Measurements from ENCODE around the gene BRD3OS.
"Not testable (repeated sequence)": the region's sequence is repeated elsewhere in the genome, so short reads cannot be mapped to it uniquely, and the experiment has no call there.

The BRD3OS gene, protein sequence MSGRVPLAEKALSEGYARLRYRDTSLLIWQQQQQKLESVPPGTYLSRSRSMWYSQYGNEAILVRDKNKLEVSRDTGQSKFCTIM
- 0.63 to 7.2 (median 3.4) reads per million in 18 experiments for total RNA-seq

DNA sequence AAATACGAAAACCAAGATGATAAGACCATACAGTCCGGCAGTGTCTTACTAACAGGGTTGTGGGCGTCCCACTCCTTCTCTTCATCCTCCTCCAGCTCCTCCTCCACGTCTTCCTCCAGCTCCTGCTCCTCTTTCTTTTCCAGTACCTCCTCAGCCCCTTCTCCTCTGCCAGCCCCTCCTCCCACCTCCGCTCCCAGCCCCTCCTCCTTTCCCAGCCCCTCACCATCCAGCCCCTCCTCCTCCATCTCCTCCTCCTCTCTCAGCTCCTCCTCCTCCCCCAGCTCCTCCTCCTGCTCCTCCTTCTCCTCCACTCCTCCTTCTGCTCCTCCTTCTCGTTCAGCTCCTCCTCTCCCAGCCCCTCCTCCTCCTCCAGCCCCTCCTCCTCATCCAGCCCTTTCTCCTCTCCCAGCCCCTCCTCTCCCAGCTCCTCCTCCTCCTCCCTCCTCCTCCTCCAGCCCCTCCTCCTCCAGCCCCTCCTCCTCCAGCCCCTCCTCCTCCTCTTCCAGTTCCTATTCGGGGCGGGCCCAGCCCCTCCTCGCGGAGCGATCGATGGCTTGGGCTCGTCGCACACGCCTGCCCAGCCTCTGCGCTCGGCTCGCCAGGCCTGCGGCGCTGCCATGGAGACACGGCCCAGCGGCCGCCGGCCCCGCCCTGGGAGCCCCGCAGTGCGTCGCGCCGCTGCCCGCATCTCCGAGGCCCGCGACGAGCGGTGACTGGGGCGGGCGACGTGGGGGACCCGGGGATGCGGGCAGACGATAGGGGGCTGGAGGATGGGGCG is at the start of gene BRD3OS:
Gene BRD3OS, plus strand, starts transcription at position 654 of the 778 bp plus-strand sequence. CDS start 1,267 bp downstream, outside the sequence.
- peak; percentile 97 for DNase-seq

DNA sequence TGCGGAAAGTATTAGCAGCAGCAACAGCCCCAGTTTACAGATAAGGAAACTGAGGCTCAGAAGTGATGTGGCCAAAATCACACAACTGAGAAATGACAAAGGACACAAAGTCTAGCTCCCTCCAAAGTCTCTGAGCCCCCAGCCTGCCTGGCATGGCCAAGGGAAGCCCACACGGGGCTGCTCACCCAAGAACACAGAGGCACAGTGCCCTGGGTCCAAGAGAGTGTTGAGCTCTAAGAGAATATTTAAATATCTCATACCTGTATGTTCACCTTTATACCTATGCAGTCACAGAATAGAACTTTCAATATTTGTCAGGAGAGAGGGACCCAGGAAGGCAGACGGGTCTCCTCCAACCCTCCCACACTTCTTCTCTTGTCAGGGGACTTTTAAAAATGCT is 49.8 kb upstream of the BRD3OS start:
- no peak for DNase-seq

DNA sequence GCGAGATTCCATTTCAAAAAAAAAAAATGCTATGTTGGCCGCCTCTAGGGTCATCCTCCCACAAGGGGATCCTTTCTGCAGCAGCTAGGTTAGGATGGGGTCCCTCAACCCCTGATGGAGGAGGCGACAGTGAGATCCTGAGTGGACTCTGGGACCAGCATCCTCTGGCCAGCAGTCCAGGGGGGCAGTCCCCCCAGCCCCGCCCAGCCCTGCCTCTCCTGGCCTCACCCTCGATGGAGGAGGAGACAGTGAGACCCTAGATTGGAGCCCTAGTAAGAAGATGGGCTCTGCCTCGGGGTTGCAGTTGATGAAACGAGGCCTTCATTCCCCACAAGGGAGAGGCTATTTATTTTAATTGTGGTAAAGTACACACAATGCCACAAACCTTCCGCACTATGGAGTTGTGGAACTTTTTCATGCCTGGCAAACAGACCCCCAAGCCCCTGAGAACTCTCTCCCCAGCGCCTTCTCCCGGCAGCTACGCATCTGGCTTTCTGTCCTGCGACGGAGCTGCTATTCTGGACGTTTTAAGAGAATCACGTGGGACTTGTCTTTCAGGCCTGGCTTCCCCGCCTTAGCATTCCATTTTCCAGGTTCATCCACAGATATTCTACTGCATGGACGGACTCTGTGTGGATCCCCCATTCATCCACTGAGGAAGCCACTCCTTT is 49.0 kb upstream of the BRD3OS start:
- no peak for DNase-seq

DNA sequence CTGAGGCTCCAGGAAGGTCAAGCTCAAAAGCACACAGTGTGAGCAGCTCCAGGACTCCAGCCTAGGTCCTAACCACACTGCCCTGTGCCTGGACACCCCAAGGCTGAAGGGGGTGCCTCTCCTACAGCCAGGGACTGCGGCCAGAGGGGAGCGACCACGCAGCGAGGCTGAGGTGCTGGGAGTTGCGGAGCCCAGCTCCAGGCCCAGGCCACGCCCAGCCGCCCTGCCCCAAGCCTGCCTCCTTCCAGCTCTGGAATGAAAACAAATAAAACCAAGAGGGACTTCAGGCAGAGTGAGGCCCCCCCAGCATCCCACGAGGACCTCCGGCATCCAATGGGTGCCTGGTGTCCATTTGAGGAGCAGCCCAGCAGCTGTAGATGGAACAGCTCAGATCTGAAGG is 48.4 kb upstream of the BRD3OS start:
- no peak for DNase-seq

DNA sequence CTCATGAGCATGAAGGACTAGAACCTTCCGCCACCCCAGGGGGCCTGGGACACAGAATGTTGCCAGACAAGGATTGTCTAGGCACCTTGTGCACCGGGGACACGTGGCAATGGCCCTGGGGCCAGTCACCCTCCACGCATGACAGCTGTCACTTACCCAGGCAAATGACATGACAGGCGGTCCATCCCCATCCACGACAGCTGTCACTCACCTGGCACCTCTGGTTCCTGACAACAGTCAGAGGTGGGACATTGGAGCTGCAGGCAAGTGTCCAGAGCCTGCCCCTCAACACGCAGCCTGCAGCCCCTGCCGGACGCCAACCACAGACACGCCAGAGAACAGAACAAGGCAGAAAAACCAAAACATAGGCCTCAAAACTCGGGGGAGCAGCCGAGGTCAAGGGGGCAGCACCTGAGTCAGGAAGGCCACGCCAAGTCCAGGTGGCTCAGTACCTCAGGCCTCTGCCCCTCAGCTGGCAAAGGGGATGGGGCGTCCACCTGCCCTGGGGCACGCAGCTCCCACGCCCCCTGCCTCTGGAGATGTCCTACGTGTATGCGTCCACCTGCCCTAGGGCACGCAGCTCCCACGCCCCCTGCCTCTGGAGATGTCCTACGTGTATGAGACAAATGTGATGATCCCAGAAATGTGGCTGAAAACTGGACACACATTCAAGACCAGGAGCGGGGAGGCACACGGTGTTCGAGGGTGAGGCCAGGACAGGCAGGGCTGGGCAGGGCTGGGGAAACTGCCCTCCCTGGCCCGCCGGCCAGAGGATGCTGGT is 47.7 kb upstream of the BRD3OS start:
- DNase-seq: no peak

DNA sequence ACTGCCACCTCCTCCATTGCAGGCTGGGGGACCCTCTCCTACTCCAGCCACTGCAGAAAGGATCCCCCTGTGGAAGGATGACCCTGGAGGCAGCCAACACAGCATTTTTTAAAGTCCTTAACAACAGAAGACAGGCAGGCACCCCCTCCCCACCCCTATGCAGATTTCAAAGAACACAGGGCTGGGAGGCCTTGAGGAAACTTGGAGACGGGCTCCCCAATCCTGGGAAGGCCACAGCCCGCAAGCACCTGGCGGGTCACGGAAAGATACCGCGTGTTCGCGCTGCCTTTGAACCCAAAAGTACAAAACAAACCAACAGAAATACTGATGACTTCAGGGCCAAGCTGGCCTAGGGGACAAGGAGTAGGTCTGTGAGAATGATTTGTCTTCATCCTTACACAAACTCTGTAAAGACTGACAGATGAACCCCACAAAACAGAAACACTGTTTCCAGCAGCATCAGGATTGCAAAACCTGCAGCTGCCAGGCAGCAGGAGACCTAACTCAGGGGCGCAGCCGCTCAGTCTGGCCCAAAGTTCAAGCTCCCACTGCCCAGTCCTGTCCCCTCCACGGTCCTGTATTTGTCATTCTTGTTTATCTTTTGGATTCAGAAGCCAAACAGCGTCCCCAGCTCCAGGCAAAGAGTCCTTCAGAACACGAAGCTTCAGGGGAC is 46.9 kb upstream of the BRD3OS start:
- no peak for DNase-seq

DNA sequence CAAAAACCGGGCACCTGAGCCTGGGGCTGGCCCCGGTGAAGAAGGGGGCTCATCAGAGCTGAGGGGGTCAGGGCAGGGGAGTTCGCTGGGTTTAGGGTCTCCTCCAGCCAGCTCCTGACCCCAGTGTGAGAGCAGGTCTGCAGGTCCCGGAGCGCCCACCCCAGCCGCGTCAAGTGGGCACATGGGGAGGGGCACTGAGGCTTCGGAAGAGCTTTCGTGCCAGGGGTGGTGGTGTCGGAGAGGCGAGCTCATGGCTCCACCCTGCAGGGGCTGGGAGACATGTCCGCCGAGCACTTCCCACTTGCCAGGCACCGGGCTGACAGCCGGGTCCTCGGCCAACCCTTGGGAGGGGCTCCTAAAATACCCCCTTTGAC is 46.4 kb upstream of the BRD3OS start:
- no peak for DNase-seq

DNA sequence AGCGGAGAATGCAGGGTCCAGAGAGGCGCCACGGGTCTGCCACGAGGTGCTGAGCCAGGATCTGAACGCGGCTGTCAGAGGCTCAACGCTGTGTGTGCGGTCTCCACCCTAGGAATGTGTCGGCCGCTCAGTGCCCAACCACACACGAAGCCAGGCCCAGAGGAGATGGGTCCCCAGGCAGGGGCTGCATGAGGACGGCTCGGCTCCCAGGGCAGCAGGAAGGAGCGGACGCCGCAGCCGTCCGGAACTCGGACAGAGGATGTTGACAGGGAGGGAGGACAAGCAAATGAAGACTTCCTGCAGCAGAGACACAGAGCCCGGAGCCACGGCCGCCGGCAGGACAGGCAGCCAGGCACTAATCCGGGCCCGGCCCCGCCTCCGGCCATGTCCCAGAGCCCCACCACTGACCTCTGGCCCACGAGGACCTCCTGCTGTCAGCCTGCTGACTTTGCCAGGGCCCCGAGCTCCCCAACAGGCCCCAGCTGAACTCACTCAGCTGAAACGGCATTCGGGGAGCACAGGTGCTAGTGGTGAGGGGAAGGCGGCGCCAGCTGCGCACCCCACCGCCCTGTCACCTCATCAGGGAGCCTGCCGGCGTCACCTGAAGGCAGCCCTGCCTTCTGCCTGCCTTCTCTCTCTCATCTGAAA is 45.9 kb upstream of the BRD3OS start:
- no peak for DNase-seq

DNA sequence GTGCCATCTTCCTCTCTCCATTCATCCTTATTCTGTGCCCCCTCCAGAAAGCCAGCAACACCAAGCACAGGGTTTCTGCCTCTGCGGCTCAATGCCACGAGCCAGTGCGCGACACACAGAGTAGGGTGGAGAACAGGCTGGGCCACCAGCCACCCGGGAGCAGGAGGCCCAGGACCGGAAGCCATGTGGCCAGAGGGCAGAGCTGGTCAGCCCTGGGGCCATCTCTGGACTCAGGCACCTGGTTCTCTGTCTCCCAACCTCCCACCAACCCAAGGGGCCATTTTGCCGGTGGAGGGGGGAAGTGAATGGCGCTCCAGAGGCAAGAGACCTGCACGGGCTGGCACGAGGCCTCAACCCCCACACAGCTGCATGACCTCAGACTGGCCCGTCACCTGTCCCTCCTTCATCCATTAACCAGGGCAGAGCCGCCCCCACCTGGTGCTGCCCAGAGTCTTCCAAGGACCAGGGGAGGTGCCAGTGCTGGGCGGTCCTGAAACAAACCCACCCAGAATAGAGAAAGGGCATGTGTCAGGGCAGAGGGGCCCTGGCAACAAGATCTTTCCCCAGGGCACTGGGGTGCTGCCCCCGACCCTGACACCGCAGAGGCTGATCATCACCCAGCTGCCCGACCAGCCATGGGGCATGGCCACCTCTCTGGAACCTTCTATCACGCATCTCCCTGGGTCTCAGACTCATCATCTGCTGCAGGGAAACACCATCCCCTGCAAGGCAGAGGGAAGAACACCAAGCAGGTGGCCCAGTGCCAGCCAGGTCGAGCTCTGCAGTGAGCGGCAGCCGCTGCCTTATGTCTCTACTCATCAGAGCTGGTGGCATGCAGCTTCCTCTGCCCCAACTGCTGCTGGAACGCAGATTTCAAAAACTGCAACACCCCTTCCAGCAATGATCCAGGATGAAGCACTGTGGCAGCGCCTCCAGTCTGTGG is 45.1 kb upstream of the BRD3OS start:
- no peak for DNase-seq

DNA sequence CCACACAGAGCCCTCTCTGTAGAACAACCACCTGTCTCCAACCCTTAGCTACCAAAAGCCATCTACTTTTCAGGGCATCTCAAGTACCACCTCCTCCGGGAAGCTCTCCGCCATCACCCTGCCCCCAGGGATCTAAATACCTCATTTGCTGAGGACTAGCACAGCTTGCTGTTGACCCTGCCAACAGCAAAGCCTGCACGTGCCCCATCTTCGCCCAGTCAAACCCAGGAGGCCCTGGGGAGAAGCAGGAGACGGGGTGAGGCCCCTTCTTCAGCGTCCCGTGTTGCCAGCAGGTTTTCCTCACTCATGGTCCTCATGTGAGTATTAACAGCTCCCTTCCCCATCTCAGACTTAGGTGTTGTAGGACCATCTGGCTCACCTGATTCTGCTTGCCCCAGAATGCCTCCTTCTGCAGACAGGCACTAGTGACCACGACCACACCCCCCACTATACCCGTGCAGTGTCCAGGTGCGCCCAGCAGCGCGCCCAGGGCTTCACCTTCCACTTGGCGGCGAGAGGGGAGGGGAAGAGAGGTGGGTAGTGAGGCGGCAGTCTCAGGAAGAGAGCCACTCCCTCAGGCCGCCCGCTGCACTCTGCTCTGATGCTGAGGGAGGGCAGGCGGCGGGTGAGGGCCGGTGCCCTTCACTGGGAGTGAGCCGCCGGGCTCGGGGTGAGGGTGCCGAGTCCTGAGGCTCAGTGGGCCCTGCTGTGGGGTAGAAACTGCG is 44.3 kb upstream of the BRD3OS start:
- no peak for DNase-seq

DNA sequence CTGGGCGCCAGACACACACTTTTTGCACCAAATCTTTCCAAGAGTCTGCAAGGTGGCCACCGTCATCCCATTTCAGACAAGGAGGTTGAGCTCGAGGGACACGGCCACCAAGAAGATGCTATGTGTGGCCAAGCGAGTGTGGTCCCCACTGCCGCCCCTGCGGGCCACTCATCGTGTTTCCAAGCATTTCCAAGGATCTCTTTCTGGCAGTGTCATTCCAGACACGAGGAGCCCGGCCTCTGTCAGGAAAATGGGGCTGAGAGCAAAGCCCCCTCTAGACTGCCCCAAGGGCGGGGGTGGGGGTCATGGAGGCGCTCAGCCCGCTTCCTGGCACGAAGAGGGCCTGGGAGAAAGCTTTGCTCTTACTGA is 43.7 kb upstream of the BRD3OS start:
- no peak for DNase-seq

DNA sequence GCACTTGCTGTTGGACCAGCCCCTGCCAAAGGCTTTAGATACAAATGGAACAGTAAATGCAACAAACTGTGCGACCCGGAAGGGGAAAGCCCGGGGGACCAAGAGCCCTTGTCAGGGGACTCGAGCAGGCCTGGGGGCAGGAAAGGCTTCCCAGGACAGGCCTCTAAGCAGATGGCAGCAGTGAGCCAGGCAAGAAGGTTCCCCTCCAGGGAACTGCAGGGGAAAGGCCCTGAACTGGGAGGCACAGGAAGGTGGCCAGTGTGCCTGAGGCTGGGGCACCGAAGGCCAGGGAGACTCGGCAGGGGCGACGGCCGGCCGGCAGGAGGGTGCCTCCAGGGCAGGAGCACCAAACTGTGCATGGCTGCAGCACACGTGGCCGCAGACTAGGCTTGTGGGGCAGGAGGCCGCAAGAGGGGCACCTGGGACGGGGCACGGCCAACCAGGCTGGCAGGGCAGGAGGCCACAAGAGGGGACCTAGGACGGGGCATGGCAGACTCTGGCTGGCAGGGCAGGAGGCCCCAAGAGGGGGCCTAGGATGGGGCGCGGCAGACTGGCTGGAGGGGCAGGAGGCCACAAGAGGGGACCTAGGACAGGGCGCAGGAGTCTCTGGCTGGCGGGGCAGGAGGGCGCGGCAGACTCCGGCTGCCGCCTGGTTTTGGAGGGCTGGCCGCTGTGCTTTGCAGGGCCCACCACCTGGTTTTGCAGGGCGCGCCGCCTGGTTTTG is 43.2 kb upstream of the BRD3OS start:
- DNase-seq: no peak

DNA sequence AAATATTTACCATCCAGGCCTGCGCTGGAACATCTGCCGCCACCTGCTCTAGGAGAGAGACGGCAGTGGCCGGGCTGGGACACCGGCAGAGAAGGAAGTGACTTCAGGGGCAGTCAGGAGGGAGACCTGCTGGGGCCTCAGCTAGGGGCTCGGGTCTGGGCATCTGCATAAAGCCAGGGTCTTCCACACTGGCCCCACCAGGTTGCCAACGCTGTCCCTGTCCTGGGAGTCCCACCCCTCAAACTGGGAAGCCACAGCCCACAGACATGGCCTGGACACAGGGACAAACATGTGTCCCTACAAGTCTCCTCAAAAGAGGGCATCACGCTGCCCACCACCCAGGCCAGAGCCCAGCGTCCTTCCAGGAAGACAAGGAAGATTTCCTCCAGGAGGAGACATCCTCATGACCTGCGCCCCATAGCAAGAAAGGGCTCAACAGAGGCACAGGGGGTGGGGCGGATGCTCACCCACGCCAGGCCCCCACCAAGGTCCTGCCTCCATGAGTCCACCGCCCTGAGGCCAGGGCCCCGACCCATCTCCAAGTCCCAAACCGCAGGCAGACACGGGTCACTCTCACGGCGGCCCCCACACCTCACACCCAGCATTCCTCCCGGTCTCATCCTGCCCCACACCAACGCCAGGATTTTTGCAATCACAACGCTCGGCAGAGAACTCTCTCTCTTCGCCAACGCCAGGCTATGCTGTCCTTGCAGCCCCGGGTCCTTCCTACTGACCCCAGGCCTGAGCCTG is 42.1 kb upstream of the BRD3OS start:
- no peak for DNase-seq

DNA sequence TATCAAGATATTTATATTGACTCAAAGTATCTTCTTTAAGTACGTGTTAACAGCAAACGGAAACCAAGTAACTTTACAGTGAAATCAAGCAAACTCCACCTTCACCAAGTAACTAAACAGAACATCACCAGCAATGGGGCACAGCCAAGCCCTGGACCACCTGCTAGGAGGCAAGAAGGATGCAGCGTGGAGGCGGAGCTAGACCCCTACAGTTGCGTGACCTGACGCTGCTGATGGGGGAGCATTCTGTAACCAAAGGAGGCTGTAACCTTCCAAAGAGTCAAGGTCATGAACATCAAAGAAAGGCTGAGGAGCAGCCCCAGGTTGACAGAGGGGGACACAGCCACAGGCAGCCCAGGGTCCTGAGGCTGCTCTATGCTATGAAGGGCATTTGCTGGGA is 39.2 kb upstream of the BRD3OS start:
- no peak for DNase-seq

DNA sequence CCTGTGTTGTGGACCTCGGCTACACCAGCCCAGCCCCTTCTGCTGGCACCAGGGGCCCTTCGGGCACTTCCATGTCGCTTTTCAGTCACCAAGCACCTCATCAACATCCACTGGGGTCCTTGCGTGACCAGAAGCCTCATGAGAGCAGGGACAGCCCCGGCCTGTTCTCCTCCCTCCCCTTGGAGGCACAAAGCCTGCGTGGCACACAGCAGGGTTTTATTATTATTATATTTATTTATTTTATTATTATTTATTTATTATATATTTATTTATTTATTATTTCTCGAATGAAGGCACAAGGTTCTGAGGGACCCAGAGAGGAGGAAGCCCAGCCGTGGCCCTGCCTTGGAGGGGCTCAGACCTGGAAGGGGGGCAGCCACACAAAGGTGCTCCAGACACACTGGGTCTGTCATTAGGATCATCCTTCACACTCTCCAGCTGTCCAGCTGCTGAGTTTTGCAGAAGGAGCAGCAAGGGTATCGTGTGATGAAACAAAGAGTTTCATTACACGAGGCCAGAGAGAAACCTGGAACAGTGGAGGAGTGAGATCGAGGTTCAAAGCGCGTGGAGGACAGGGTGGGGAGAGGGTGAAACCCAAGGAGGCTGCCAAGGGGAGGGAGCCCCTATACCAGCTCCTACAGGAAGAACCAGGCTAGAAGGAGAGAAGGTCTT is 38.4 kb upstream of the BRD3OS start:
- no peak for DNase-seq

DNA sequence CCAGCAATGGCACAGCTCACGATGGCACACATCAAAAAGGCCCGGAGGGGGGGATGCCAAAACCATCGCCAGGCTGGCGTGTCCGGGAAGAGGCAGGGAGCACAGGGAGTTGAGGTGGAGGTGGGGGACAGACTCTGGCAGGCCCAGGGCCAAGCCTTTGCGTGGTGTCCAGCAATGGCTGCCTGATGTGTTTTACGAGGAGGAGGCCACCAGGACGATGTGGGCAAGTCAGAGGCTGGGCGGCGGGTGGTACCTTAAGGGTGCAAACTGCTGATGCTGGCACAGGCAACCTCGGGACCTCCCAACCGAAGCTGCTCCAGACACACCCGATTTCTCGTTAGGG is 37.9 kb upstream of the BRD3OS start:
- DNase-seq: no peak

DNA sequence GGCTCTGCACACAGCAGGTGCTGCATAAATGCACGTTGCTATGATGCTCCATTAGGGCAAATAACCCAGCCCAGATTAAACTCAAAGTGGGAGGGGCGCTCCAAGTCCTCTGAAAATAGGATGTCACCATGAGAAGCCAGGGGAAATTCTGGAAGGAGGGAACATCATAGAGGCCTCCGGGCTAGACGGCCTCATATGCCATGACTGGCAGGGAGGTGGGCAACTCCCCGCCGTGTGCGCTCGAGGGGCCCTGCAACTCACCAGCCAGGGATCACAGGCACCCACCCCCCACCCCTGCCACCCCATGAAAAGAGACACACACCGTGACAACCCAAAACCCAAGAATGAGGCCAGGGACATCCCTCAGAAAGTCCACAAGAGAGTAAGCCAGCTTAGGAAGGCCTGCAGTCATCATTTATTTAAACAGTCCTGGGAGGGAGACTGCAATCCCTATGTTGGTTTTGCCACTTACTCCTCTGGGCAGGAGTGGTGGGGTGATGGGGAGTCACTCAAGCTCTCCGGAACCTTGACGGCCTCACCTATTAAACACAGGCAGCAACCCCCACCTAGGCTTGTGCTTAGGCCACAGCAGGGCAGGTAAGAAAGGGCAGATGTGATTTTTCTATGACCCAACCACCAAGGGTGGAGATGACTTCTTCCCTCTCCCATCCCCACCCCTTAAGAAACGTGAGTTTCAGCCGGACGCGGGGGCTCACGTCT is 37.2 kb upstream of the BRD3OS start:
- no peak for DNase-seq

DNA sequence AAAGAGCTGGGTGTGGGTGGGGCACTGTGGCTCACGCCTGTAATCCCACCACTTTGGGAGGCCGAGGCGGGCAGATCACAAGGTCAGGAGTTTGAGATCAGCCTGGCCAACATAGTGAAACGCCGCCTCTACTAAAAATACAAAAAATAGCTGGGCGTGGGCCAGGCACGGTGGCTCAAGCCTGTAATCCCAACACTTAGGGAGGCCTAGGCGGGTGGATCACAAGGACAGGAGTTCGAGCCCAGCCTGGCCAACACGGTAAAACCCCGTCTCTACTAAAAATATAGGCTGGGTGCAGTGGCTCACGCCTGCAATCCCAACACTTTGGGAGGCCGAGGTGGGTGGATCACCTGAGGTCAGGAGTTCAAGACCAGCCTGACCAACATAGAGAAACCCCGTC is 36.5 kb upstream of the BRD3OS start:
- not testable (repeated sequence) for DNase-seq
